ENCODE data around the gene DBNL.

The DBNL gene

GRCh38 chr7:44045226-44046014 lies 918 bp downstream of the DBNL start:
- no peak for DNase-seq

DNA sequence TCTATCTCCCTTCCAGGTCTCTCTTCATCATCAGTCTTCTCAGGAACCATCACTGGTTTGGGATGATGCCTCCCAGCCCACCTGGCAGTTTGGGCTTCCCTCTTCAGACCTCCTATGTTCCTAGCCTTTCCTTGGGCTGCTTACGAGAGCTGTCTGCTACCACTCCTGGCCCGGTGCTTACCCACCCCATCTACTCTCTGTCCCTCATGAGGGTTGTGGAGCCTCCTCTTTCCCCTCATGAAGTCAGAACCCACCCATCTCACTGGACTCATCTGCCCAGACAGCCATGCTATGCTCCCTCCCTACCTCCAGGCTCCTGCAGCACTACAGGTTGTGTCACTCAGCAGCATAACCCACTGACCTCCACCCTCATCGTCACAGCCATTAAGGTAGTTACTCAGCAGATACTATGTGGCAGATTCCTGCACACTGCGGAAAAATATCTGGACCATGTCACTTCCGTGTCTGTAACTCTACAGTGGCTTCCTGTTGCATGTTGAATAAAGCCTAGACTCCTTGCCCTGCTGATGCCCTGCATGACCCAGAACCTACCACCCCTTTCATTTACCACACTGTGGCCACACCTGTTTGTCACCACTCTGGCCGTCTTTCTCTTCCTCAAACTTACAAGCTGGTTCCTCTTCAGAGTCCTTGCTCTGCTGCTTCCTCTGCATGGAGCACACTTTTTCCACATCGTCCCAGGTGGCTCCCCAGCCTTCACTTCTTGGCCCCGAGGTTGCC lies 2.0 kb downstream of the DBNL start:
- no peak for DNase-seq

DNA sequence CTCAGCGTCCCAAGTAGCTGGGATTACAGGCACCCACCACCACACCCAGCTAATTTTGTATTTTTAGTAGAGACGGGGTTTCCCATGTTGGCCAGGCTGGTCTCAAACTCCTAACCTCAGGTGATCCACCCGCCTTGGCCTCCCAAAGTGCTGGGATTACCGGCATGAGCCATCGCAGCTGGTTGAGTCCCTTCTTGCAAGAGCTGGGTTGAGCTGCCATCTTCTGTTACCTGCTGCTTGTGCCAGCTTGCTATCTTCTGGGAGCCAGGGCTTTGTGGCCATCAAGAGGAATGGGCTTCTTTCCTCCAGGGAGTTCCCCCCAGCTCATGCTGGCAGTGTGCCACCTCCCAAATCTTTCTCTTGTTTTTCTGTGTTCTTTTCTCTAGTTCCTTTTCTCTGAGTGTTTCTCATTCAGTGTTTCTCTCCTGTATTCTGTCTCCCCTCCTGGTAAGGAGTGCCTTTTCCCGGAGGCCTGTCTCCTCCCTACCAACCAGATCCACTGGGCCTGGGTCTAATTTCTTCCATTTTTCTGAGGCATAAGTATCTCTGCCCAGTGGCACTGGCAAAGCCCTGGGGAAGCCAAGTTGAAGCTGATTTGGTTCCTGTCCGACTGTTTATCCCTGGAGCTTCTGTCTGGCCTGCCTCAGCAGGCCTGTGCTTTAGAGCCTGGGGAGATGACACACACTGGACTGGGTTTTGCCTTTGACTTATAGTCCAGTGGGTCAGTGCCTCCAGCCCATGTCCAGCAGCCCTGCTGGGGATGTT lies 3.7 kb downstream of the DBNL start:
- no peak for DNase-seq

DNA sequence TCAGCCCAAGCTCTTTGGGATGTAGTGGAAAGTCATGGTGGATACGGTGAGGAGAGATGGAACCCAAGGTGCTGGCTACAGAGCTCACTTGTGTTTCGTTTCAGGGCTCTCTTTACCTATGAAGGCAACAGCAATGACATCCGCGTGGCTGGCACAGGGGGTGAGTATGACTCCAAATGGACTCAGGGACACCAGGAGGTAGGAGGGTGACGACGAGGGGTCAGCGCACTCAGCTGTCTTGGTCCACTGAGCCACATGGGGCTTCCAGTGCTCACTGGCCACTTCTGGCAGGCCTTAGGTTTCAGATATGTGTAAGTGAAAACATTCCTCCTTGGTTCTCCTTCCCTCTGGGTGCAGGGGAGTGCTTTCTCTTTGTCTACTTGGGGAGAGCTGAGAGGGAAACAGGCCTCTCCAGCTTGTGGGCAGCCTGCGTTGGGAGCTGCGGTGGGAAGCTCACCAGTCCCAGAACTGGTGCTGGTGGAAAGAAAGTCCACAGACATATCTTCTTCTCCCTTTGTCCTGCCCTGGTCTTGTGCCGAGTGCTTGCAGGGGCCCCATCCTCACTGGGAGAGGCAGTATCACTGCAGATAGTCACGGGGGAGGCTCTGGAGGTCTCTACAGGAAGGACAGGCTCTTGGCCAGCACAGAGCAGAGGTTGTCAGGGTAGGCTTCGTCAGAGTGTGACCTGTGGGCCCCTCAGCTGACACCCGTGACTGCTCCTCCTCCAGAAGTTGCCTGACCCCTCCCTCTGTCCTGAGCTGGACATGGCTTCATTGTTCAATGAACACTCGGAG lies 5.8 kb downstream of the DBNL start:
- DNase-seq, result no peak

DNA sequence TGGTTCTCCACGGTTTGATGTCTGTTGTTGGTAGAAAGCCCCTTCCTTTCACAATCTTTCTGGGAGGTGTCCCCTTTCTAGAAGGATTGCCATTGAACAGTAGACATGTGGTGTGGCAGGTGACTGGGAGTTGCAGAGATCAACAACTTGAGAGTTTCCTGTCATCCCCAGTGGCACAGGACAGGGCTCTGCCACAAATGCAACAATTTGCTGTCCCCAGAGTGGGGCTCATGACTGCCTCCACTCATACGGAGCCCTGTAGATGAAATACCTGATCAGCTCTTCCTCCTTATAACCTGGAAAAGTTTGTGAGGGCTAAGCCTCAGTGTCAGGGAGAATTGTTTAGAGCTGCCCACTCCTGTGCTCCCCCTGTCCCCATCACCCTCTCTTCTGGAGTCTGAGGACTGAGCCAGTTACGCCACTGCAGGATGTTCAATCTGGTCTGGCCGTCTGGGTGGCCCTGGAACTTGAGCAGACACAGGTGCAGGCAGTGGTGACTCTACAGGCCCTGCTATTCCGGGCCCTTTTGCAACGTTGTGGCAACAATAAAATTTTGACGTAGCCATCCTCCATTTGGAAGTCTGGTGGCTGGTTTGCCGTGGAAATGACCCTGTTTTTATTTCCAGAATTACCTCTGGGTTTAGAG lies 6.5 kb downstream of the DBNL start:
- DNase-seq, result no peak

- DNase-seq, result no peak
These were observed 7.2 kb downstream of the DBNL start for GRCh38 chr7:44051611-44052220.

- DNase-seq, result no peak
These were observed 8.4 kb downstream of the DBNL start for GRCh38 chr7:44052771-44053365.

- no peak for DNase-seq
These were observed 12.2 kb downstream of the DBNL start for GRCh38 chr7:44056681-44057080.

DNA sequence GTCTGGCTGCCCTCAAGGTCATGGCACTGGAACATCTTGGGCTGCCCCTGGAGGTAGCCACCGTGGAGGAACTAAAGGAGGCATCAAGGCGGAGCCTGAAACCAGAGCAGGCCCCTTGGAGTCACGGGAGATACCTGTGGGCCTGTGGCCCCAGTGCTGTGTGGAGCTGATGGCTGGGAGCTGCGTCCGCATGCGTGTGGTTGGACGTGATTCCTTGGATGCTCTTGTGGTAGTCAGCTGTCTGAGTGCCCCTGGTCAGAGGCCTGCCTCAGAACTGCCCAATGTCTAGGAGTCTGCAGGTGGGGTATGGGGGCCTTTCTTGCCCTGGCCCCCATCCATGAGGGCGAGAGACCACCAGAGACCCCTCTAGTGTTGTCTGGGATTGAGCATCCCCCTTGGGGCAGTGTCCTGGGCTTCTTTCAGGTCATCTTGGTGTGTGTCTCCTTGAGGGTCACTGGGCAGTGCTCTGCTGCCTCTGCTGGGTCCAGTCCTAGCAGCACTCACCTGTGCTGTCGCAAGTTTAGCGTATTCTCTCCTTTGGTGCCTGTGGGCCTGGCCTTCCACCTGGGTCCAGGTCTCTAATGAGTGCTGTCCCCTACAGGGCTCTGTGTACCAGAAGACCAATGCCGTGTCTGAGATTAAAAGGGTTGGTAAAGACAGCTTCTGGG lies 12.8 kb downstream of the DBNL start:
- no peak for DNase-seq

- no peak for DNase-seq
These were observed 13.6 kb downstream of the DBNL start for GRCh38 chr7:44057849-44058758.

DNA sequence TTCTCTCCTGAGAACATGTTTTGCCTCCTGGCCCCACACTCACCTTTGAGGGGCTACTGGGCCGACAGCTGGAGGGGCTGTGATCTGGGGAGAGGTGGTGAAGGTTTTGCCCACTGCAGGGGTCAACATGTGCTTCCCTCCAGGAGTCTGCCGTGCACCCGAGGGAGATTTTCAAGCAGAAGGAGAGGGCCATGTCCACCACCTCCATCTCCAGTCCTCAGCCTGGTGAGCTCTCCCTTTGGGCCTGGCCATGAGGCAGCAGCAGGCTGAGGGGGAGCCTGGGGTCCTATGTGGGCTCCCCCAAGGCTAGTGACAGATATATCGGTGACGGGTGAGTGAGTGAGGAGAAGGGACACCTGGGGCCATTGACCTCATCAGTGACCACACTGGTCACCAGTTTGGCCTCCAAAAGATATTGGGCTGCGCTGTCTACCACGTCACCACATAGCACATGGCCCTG lies 14.3 kb downstream of the DBNL start:
- no peak for DNase-seq

DNA sequence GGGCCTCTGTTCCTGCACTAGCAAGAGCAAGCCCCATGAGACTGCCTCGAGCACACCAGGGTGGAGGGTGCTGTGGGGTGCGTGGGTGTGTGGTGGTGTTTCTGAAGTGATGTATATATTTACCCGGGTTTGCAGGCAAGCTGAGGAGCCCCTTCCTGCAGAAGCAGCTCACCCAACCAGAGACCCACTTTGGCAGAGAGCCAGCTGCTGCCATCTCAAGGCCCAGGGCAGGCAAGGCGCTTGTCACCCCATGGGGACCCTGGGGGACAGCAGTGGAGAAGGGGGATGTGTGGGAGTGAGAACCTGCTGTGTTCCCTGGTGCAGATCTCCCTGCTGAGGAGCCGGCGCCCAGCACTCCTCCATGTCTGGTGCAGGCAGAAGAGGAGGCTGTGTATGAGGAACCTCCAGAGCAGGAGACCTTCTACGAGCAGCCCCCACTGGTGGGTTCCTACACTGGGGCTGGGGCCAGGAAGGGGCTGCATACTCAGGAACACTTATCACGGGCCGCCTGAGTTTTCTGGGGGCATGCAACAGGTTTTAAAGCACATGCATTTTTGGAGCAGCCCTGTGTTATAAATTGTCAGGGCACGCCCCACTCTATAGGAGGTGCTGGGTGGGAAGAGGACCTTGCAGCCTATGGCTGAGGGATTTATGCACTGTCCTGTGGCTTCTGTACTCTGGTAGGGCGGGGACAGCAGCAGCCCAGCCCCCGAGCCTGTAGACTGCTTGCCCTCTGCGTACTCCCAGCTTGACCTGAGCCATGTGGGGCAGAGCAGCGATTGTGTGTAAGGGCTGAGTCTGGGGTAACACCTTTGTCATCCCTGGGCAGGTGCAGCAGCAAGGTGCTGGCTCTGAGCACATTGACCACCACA lies 15.0 kb downstream of the DBNL start:
- DNase-seq, result no peak

- no peak for DNase-seq
These were observed 15.8 kb downstream of the DBNL start for GRCh38 chr7:44060091-44060947.

DNA sequence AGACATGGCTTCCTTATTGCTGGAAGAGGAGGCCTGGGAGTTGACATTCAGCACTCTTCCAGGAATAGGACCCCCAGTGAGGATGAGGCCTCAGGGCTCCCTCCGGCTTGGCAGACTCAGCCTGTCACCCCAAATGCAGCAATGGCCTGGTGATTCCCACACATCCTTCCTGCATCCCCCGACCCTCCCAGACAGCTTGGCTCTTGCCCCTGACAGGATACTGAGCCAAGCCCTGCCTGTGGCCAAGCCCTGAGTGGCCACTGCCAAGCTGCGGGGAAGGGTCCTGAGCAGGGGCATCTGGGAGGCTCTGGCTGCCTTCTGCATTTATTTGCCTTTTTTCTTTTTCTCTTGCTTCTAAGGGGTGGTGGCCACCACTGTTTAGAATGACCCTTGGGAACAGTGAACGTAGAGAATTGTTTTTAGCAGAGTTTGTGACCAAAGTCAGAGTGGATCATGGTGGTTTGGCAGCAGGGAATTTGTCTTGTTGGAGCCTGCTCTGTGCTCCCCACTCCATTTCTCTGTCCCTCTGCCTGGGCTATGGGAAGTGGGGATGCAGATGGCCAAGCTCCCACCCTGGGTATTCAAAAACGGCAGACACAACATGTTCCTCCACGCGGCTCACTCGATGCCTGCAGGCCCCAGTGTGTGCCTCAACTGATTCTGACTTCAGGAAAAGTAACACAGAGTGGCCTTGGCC lies 16.6 kb downstream of the DBNL start:
- DNase-seq, result no peak

DNA sequence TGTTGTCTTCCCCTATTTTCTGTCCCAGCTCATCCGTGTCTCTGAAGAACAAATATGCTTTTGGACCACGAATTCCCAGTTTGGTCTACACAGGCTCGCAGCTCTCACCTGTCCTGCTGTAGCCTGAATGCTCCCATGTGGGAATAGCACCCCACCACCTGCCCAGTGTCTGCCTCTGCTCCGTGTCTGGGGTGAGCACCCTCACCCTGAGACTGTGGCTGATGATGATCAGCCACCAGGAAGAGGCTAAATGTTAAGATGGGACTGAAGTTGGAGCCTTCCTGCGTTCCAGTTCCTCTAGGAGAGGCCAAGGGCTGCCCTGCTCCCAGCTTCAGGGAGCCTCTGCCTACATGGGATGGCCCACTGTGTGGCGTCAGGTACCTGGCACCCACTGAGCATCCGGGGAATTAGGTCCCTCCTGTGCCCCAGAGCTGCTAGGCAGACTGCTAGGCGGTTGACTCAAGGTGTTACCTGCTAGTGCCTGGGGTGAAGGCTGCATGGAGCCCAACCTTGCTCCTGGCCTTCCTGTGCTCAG lies 17.2 kb downstream of the DBNL start:
- no peak for DNase-seq

DNA sequence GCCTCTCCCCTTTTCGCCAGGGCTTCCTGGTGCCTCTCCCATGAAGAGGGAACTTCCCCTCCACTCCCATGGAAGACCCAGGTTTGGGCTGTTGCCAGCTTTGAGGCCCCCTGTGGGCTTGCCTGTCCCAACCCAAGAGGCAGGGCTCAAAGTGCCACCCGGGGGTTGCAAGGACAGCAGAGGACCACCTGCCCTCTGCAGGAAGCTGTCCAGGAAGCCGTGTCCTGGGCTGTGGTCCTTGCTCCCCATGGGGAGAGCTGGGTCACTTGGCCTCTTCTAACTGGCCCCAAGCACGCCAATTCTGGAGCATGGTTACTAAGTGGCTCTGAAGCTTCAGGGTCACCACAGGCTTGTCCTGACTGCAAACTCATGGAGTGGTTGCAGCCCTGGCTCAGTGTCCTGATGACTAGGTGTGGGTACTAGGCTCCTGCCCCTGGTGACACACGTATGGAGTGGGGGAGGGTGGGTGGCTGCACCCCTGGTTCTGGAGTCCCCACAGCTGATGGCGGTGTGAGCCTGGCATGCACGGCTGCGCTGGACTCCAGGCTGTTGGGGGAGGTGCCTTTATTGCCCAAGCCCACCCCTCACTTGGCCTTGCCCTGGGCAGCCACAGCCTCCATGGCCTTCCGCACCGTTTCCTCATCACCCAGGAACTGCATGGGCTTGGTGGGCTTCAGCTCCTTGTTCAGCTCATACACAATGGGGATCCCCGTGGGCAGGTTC lies 17.8 kb downstream of the DBNL start:
- DNase-seq, result no peak
